ENCODE data around the gene METTL2A.
"Not testable (repeated sequence)": the region's sequence is repeated elsewhere in the genome, so short reads cannot be mapped to it uniquely, and the experiment has no call there.

The METTL2A gene

DNA sequence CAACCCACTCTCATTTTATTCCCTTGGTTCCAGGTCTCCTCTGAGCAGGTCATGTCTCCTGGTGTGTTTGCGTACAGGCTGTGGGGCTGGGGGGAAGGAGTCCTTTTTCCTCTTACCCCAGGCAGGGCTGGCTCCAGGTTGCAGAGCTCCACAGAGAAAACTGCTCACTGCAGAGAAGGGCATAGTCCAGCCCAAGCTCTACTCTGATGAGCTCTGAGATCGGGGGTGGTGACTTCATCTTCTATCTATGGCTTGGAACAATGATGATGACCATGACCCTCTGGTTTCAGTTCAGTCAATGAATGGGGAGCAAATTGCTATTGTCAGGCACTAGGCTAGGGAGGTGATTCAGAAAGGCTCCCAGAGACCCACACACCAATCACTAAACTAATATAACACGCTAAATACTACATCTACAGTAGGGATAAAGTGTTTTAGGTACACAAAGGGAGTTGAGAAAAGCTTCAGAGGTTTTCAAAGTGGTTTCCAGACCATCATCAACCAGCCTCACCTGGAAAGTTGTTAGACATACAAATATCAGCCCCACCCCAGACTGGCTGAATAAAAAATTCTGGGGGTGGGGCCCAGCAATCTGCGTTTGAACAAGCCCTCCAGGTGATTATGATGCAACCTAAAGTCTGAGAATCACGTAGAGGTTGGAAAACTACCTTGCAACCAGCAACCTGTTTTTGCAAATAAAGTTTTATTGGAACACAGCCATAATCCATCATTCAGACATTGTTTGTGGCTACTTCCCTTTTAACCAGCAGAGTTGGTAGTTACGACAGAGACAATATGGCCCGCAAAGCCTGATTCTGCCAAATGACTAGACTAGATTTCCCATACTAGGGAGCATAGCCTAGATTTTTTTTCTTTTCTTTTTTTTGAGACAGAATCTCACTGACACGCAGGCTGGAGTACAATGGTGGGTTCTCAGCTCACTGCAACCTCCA lies 49.6 kb downstream of the METTL2A start:
- not testable (repeated sequence) for DNase-seq

DNA sequence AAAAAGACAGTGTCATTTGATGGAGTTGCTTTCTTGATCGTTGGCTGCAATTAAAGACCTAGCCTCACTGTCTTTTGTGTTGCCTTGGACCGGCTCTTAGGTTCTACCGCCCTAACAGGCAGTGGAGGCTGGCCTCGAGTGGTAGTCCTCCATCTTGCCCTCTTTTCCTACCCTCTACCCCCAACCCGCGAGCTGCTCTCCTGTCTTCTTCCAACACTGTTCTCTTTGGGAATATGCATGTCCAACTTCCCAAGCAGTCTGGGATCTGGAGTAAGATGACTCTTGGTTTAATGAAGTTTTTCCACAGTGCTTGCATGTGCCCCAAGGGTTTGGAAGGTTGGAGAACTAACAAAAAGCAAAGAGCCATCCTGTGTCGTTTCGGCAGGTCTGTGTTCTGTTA lies 53.4 kb downstream of the METTL2A start:
- not testable (repeated sequence) for DNase-seq

DNA sequence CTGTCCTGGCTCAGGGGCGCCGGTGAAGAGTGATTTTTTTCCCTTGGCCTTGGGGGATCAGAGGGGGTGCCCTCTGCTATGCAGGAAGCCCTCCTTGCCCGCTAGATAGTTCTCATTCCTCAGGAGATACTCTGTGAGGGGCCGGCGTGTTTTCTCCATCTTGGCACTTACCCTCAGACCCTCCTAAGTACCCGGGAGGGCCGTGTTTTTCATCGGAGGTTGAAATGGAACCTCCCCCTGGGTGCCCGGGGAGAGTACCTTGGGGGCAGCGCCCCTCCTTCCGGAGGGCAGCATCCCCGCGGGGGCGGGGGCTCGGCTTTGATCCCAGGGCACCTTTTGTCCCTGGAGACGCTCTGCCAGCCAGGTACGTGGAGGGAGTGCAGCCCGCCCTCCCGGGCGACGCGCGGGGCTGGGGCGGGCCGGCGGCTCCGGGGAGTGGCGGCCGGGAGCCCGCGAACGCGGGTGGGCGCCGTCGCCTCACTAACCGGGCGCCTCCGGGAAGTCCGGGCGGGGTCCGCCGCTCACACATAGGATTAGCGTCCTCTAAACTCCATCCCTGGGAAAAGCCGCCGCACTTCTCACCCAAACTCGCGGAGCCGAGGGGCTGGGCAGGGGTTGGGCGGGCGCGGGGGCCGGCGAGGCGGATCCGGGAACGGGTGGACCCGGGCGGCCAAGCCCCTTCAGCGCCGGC lies 54.2 kb downstream of the METTL2A start:
- peak; percentile 8 for DNase-seq

DNA sequence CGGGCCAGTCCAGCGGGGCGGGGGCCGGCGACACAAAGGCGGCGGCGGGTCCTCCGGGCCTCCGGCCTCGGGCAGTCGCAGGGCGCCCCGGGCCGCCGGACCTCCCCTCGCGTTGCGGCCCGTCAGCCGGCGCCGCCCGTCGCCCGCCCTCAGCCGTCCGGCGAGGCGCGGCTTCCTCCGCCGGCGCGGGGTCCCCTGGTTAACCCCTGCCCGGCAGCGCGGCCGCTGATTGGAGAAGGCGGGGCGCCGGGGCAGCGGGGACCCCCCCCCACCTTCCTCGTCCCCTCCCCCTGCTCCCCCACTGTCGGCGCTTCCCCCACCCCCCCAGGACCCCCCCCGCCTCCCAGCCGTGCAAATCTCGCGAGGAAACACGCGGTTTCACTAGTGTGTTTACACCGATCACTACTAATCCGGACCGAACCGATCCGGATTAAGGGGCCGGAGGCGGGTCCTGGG lies 54.8 kb downstream of the METTL2A start, which contains the start of gene TLK2:
TSS of gene TLK2 (plus strand) at position 402 of the 456 bp plus-strand sequence. CDS start 2,301 bp downstream, outside the sequence.
- peak; percentile 82 for DNase-seq

DNA sequence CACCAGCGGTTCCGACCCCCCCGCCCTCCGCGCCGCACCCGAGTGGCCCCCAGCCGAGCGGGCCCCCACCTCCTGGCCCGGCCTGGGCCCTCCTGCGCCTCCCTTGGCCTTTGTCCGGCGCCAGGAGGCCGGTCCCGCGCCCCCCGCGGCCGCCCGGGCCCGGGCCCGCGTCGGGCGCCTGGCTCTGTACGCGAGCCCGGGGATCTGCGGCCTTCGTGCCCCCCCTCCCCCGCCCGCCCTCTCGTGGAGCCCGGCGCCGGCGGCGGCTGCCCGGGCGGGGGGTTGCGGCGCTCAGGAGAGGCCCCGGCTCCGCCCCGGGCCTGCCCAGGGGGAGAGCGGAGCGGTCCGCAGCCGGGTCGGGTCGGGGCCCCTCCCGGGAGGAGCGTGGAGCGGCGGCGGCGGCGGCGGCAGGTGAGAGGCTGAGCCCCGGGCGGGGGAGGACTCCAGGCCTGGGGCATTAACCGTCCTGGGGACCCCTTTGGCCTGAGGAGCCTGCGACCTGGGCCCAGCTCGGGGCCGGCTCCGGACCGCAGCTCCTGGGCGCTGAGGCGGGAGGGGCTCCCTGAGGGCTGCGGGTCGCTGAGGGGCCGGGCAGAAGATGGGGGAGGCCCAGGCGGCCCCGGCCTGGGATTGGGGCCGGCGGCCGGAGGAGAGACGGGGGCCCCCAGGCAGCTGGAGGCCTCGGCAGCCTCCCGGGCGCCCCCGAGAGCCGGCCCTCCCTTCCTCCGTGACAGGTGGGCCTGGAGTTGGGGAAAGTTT lies 55.4 kb downstream of the METTL2A start:
- DNase-seq = peak; percentile 34

DNA sequence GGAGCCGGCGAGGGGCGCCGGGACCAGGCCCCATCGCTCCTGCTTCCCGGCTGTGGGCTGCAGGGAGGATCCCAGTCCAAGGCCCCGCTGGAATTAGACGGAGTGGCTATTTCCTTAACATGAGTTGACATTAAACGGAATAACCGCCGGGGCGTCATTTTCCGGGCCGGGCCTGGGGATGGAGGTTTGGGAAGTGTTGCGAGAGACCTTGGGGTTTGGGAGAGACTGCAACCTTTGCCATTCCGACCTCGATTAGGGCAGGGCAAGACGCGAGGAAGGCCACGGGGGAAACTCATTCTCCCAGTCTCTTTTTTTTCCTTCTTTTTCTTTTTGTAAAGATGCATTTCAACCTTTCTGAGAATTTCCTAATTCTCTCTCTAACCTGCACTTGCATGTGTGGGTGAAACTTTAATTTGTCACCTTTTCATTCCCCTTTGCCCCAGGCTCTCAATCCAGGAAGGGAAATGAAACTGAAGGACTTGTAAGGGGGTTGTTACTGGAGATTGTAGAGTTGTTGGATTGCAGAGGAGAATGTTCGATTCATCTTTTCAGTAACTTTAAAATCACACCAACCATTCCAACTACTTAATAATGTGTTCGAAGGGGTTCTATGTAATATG lies 56.1 kb downstream of the METTL2A start:
- DNase-seq = peak; percentile 20

DNA sequence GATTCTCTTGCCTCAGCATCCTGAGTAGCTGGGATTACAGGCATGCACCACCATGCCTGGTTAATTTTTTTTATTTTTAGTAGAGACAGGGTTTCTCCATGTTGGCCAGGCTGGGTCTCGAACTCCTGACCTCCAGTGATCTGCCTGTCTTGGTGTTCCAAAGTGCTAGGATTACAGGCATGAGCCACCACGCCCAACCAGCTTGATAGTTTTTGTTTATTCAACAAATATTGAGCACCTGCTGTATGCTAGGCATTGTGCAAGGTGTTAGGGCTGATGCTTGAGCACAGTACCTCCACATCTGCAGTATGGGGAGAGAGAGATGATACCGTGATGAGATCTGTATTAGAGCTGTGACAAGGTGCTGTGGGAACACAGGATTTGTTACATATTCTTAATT lies 58.9 kb downstream of the METTL2A start:
- DNase-seq = not testable (repeated sequence)

DNA sequence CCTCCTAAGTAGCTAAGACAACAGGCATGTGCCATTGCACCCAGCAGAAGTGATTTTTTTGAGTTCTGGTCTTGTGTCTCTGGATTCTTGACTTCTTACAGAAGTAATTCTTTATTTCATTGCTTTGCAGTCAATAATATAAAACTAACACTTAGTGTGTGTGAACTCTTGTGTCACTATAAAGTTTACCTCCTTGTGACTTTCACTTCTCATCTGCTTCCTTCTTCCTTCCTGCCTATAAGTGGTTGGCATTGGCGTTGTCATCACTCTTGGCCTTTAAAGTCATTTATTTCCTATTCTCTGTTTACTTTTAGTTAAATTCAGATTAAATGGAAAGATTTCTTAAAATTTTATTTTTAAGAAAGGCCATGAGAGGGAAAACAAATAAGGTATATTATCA lies 67.3 kb downstream of the METTL2A start:
- not testable (repeated sequence) for DNase-seq

DNA sequence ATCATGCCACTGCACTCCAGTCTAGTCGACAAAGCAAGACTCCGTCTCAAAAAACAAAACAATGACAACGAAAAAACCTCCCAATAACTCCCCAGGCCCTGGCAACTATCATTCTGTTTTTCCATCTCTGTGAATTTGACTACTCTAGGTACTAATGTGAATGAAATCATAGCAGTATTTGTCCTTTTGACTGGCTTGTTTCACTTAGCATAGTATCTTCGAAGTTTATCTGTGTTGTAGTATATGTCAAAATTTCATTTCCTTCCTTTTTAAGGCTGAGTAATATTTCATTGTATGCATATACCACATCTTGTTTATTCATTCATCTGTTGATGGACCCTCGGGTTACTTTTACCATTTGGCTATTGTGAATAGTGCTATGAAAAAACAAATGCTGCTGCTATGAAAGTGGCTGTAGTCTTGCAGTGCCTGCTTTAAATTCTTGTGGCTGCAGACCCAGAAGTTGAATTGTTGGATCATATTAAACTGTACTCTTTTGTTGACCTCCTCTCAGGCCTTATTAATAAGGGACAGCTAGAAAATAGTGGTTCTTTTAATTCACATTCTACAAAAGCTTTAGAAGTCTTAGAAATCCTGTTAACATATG lies 69.5 kb downstream of the METTL2A start:
- DNase-seq = not testable (repeated sequence)

DNA sequence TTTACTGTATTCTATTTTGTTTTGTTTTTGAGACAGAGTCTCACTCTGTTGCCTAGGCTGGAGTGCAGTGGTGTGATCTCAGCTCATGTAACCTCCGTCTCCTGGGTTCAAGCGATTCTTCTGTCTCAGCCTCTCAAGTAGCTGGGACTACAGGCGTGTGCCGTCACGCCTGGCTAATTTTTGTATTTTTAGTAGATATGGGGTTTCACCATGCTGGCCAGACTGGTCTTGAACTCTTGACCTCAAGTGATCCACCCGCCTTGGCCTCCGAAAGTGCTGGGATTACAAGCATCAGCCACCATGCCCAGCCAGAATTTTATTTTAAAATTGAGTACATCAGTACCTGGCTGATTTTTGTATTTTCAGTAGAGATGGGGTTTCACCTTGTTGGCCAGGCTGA lies 70.4 kb downstream of the METTL2A start:
- DNase-seq = not testable (repeated sequence)

DNA sequence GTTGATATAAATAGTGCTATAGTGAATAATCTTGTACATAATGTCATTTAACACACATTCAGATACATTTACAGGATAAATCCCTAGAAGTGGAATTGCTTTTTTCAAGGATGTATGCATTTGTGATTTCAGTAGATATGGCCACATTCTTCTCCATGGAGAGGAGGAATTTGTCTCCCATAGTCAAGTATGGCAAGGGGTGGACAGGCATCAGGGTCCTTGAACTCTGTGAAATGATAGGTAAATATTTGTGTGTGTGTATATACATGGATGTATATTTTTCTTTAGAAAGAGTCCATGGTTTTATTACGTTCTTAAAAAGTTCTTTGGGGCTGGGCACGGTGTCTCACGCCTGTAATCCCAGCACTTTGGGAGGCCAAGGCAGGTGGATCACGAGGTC lies 72.6 kb downstream of the METTL2A start:
- not testable (repeated sequence) for DNase-seq

DNA sequence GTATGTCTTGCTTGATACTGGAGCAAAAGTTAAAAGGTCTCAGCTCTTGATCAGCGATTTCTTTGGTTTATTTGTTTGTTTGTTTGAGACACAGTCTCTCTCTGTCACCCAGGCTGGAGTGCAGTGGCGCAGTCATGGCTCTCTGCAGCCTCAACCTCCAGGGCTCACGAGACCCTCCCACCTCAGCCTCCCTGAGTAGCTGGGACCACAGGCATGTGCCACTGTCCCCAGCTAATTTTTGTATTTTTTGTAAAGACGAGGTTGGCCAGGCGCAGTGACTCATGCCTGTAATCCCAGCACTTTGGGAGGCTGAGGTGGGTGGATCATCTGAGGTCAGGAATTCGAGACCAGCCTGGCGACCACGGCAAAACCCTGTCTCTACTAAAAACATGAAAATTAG lies 75.1 kb downstream of the METTL2A start:
- peak; percentile 16 for DNase-seq

Data from fibroblast of skin of back (primary cell).